ENCODE results near the gene MAFG. TPM values are rescaled to one million over a fixed set of nuclear protein-coding genes. Genes with fewer than 3 reads are reported as not detected.

The MAFG gene
- total and polyA plus RNA-seq, 2 donors (not counting 3 experiments of a cell fraction or from before 2014, with no cell fraction given): 27.6 to 35.0 TPM

DNA sequence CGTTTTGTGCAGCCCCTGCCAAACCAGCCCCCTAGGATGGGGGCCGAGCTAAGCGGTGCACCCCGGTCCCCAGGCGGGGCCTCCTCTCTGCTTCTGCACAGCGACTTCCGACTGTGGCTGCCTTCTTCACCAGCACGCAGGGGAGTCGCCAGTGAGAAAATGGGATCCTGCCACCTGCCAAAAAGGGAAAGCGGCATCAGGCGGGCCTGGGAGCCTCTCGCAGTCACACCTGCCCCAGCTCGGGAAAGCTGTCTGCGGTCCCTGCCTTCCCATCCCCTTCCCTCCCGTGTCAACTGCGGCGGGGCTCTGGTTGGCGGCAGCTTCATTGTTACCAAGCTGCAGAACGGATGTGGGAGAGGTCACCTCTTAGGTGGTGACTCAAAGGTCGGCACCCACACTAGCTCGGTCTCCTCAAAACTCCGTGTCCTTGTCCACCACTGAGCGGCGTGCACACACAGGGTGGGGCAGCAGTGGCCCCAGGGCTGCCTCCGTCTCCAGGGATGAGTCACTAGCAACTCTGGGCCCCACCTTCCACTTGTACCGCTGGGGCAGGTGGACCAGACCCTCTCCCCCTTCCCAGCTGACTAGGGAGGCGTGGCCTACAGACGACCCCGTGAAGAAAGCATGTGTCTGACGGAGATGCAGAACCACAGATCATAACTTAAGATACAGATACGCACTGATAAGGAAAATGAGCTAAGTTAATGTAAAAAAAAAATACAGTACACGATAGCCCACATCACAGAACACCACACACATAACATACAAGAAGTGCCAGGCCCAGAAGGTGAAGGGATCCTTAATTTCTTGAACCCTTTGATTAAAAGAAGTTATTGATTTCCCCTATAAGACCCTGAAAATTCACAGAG, 14.9 kb downstream of the MAFG start:
- Histone ChIP-seq H3K9ac (replicated peaks; ENCODE audit: extremely low read depth, insufficient read depth, low read length) (no peak overlapping the region), H3K79me2 (ENCODE audit: control insufficient read depth, insufficient read depth, low read length) (peaks cover 9% of the 10 kb centered on the region), H3K36me3 (ENCODE audit: control insufficient read depth in 2 of 2, extremely low read depth in 1 of 2, insufficient read depth in 2 of 2, low read length in 2 of 2) (peaks cover 7 to 24% of the 10 kb centered on the region in 2 experiments), H4K20me1 (replicated peaks; ENCODE audit: control insufficient read depth, extremely low read depth, insufficient read depth, low read length) (no peaks in the 10 kb centered on the region), H3K4me3 (replicated peaks in 1 of 3; ENCODE audit: insufficient read depth in 1 of 3, low read depth in 1 of 3, low read length in 3 of 3) (no peak overlapping the region), H3K9me3 (replicated peaks; ENCODE audit: control insufficient read depth, insufficient read depth, low read length) (no peaks in the 10 kb centered on the region), H3K4me2 (ENCODE audit: insufficient read depth, low read length) (no peak overlapping the region), H3K4me1 (ENCODE audit: control insufficient read depth, extremely low read depth, insufficient read depth, low read length) (peaks cover 12% of the 10 kb centered on the region), H3K9me1 (replicated peaks; ENCODE audit: control insufficient read depth, extremely low read depth, insufficient read depth, low read length) (no peaks in the 10 kb centered on the region), H3K27me3 (ENCODE audit: control insufficient read depth in 2 of 2, insufficient read depth in 2 of 2, low read length in 2 of 2) (no peaks in the 10 kb centered on the region), H2AFZ (ENCODE audit: low read depth, low read length) (no peak overlapping the region), H3K27ac (ENCODE audit: insufficient read depth, low read depth, low read length) (no peak overlapping the region)
- DNase-seq (ENCODE audit: low read depth, low spot score): no peak
- ChIA-PET POLR2A (no interaction called here), CTCF (interaction anchor here (1.0 kb wide), 1 partner anchor 15 kb away, joined by 3 read pairs; the partner anchor contains the start of gene MAFG)
- BruUV-seq (replicated peaks): no TSS peak
- TF ChIP-seq EZH2 (IDR thresholded peaks at IDR 0.05; ENCODE audit: borderline replicate concordance, low read depth, low read length, severe bottlenecking) (no peak), MAX (IDR thresholded peaks at IDR 0.05; ENCODE audit: insufficient read depth, insufficient read length) (no peak), POLR2A (IDR thresholded peaks at IDR 0.05; ENCODE audit: low read depth, low read length) (no peak), GATA2 (IDR thresholded peaks at IDR 0.05; ENCODE audit: insufficient read depth, insufficient read length, low read depth, low read length) (no peak), FOS (IDR thresholded peaks at IDR 0.05; ENCODE audit: borderline replicate concordance, insufficient read depth, low read length) (no peak), JUN (IDR thresholded peaks at IDR 0.05; ENCODE audit: borderline replicate concordance, insufficient read depth, insufficient read length, low read depth) (no peak), MYC (IDR thresholded peaks at IDR 0.05; ENCODE audit: low read depth, low read length) (no peak), CTCF (IDR thresholded peaks at IDR 0.05; ENCODE audit: extremely low read depth in 1 of 2, insufficient read depth in 1 of 2, low read depth in 1 of 2, low read length in 2 of 2) (no peak), POLR2AphosphoS5 (IDR thresholded peaks at IDR 0.05; ENCODE audit: insufficient read depth, low read depth, low read length) (no peak)
- dilution Hi-C loops (cut with MboI; ENCODE audit: extremely low pct_ligation_motif_present, low sequenced_read_pairs) (no loop called here), intact Hi-C loops (cut with micrococcal nuclease) (no loop called here)
- no peak for FAIRE-seq

Measured in endothelial cell of umbilical vein (primary cell).